Upper lobe of right lung (tissue), 1 donor: Measurements from ENCODE around the gene SPATA17. TPM values are rescaled to one million over a fixed set of nuclear protein-coding genes. Genes with fewer than 3 reads are reported as not detected.

Experiments
- ATAC-seq: fragments of 200-7000 bp; cut with Tn5 transposase; one replicate; pipeline ENCODE4 v1.9.1; 2020; ENCODE audit warnings: mild to moderate bottlenecking, moderate library complexity
- DNase-seq: peaks from one replicate; pipeline ENCODE4 v3.0.0-alpha.2; 2020
- H3K27ac ChIP-seq: fragments of 200-600 bp; one replicate; pipeline ENCODE4 v1.8.0; 2022
- H3K27me3 ChIP-seq: fragments of 200-600 bp; one replicate; pipeline ENCODE4 v1.8.0; 2022; ENCODE audit warnings: mild to moderate bottlenecking
- H3K36me3 ChIP-seq: fragments of 200-600 bp; one replicate; pipeline ENCODE4 v1.8.0; 2022
- H3K4me1 ChIP-seq: fragments of 200-600 bp; one replicate; pipeline ENCODE4 v1.8.0; 2022
- H3K4me3 ChIP-seq: fragments of 200-600 bp; one replicate; pipeline ENCODE4 v1.8.0; 2022; ENCODE audit warnings: mild to moderate bottlenecking
- H3K9me3 ChIP-seq: fragments of 200-600 bp; one replicate; pipeline ENCODE4 v1.8.0; 2022
- intact Hi-C: fragments of 100-400 bp; cut with DNase I; formaldehyde crosslinking; loops from one replicate; pipeline ENCODE4 v1.11.0; 2022
- total RNA-seq: library from RNA; stranded (reverse); fragmentation: NEBNext Ultra II Directional; extraction: Animal tissue kit (Norgen Biotek cat#: 25700); gene quantifications from one replicate; pipeline ENCODE4 v1.2.1, GENCODE V29; 2021
- TF ChIP-seq, protein P1 (sequence below): fragments of 200-600 bp; IDR thresholded peaks from one replicate; pipeline ENCODE4 v1.8.0; 2022; ENCODE audit warnings: antibody characterized with exemption
- donor health status: DM: no; HTN: yes; CAD: no; lungs with severe emphysema.

The SPATA17 gene
- total RNA-seq, 1 donor from 2014 or later = 0.26 TPM

DNA sequence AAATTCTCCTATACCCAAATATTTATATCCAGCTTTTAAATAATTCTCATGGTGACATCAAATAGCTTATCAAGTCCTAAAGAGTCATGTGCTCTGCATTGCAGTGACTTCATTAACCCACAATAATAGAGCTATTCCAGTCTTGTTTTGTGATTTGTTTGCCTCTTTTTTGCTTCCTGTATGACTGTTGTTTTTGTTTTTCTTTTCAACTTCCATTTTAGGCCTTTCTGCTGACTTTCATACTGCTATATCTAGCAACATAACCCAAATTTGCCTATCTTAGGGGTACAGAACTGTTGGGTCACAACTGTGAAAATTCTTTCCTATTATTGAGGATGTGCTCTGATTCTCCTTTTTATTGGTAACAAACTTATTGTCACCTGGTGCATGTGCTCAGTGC, 30.3 kb downstream of the SPATA17 start:
- intact Hi-C loops = no loop called here
- ATAC-seq = no peak
- no peaks in the 10 kb centered on the region for H3K4me1 ChIP-seq
- no peak overlapping the region for H3K27ac ChIP-seq
- no peak for DNase-seq
- H3K36me3 ChIP-seq = no peaks in the 10 kb centered on the region
- no peak overlapping the region for H3K4me3 ChIP-seq
- no peaks in the 10 kb centered on the region for H3K27me3 ChIP-seq
- TF ChIP-seq, protein P1, sequence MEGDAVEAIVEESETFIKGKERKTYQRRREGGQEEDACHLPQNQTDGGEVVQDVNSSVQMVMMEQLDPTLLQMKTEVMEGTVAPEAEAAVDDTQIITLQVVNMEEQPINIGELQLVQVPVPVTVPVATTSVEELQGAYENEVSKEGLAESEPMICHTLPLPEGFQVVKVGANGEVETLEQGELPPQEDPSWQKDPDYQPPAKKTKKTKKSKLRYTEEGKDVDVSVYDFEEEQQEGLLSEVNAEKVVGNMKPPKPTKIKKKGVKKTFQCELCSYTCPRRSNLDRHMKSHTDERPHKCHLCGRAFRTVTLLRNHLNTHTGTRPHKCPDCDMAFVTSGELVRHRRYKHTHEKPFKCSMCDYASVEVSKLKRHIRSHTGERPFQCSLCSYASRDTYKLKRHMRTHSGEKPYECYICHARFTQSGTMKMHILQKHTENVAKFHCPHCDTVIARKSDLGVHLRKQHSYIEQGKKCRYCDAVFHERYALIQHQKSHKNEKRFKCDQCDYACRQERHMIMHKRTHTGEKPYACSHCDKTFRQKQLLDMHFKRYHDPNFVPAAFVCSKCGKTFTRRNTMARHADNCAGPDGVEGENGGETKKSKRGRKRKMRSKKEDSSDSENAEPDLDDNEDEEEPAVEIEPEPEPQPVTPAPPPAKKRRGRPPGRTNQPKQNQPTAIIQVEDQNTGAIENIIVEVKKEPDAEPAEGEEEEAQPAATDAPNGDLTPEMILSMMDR = no peak
- H3K9me3 ChIP-seq = no peaks in the 10 kb centered on the region

DNA sequence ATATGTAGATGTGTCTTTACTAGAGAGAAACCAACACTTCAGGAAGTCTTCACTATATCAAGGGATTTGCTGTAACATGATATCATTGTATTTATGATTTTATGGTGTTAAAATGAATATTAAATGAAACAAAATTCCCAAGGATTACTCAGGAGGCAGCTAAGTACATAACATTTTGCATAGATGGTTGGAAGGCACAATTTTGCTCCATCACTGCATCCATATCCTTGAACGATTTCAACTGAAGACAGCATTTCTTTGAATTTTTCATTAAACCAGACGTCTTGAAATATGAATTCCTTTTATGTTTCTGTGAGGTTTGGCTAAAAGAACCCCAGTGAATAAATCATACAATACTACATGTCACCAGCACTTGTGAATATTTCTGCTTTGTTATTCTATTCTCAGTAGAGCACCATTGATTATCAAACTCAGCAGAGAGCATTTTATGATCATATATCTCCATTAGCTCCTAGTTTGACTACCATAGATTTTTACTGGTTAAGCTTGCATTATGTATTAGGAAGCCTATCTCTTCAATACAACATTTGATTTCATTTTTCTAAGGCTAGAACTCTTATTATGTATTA, 37.3 kb downstream of the SPATA17 start:
- Histone ChIP-seq H3K4me3 (no peak overlapping the region), H3K36me3 (no peaks in the 10 kb centered on the region), H3K27me3 (no peaks in the 10 kb centered on the region), H3K4me1 (no peaks in the 10 kb centered on the region), H3K9me3 (no peaks in the 10 kb centered on the region), H3K27ac (no peak overlapping the region)
- DNase-seq (no peak), ATAC-seq (no peak)
- intact Hi-C loops = no loop called here
- TF ChIP-seq, protein P1 = no peak

DNA sequence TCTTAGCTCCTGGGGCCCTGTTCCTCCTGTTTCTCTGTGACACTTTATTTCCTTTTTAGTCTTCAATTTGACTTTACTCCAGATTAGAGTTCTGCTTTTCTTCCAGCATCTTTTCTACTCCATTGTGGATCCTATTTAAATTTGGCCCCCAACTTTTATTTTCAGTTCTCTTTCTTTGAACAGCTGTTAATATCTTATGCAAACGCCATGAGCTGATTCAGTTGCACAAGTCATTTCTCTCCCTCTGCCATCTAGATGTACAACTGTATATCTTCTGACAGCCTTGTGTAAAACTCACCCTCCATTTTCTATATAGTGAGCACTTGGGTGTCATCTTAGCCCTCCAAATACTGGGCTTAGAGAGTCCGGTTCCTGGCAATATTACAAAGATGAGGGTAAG, 42.2 kb downstream of the SPATA17 start:
- H3K9me3 ChIP-seq = no peaks in the 10 kb centered on the region
- intact Hi-C loops = no loop called here
- ATAC-seq = peak; percentile 19

DNA sequence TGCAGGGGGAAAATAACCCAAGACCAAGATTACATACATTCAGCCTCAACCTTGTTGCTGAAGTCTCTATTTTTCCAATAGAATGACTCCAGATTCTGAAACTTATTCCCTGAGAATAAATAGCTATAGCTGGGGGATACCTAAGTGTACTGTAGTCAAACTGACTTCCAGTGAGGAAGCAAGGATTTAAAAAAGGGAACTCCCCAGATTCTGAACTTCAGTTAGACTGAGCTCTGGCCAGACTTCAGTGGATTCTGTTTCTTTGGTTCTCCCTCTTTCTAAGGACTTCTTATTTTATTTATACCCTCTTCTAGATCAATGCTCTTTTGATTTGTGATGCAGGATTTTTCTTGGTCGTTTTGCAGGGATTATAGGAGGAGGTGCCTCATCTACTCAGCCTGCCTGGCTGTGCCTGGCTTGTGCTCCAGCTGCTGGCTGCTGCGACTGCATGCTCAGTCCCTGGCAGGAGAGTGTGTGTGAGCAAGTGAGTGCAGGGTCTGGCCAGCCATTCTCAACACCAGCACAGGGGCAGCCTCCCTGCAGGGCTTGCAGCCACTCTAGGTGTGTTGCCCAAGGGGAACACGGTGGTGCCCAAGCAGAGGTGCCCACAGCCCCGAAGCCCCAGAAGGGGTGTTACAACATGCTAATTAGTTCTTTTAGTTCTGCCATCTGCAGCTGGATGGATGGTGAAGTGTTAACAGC, 43.0 kb downstream of the SPATA17 start:
- Histone ChIP-seq H3K27ac (no peak overlapping the region), H3K4me3 (no peak overlapping the region), H3K27me3 (no peaks in the 10 kb centered on the region), H3K36me3 (no peaks in the 10 kb centered on the region), H3K9me3 (no peaks in the 10 kb centered on the region), H3K4me1 (no peaks in the 10 kb centered on the region)
- ATAC-seq (no peak), DNase-seq (no peak)
- intact Hi-C loops = no loop called here
- TF ChIP-seq, protein P1 = no peak

More for the DNA sequence above, 42.2 kb downstream of the SPATA17 start:
- no peaks in the 10 kb centered on the region for H3K36me3 ChIP-seq
- no peak for DNase-seq
- H3K4me3 ChIP-seq = no peak overlapping the region
- no peaks in the 10 kb centered on the region for H3K4me1 ChIP-seq
- H3K27me3 ChIP-seq = no peaks in the 10 kb centered on the region
- no peak overlapping the region for H3K27ac ChIP-seq
- TF ChIP-seq, protein P1 = no peak

DNA sequence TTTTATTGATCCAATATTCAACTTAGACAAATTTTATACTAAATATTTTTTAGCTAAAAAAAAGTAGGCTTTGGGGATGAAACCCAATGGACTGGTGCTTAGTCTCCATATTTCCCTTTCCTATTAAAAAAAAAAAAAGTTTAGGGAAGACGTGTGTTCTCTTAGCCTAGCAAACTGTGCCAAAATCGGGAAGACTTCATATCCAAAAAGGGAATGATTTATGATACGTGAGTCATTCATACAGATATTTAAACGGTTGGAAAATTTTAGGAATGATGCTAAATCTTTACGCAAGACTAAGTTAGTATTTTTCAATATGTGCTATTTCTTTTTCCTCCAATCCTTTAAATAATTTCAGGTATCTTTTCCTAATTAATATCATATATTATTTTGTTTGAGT, 50.7 kb downstream of the SPATA17 start:
- DNase-seq = no peak
- H3K4me3 ChIP-seq = no peak overlapping the region
- TF ChIP-seq, protein P1 = no peak
- H3K36me3 ChIP-seq = no peaks in the 10 kb centered on the region
- intact Hi-C loops = no loop called here
- H3K9me3 ChIP-seq = no peaks in the 10 kb centered on the region
- no peaks in the 10 kb centered on the region for H3K4me1 ChIP-seq
- H3K27ac ChIP-seq = no peak overlapping the region
- no peak for ATAC-seq
- H3K27me3 ChIP-seq = no peaks in the 10 kb centered on the region
